KMS-11 (cell line): ENCODE measurements around the gene UBXN7.

Source experiments
- H2AFZ ChIP-seq: fragments of 200-600 bp; sonication (generic); 2 replicates; pipeline ENCODE4 v1.6.1; 2016; ENCODE audit warnings: antibody characterized with exemption, mixed run types, low read depth
- H3K27ac ChIP-seq: fragments of 200-600 bp; sonication (generic); 2 replicates; pipeline ENCODE4 v1.6.1; 2016; ENCODE audit warnings: mild to moderate bottlenecking, mixed run types
- H3K27me3 ChIP-seq: fragments of 200-600 bp; sonication (generic); 2 replicates; pipeline ENCODE4 v1.6.1; 2017; ENCODE audit warnings: mild to moderate bottlenecking, low read depth, mixed run types, moderate library complexity; ENCODE audit not compliant: insufficient read depth
- H3K36me3 ChIP-seq: fragments of 200-600 bp; sonication (generic); 2 replicates; pipeline ENCODE4 v1.6.1; 2017; ENCODE audit warnings: mild to moderate bottlenecking, mixed run types; ENCODE audit not compliant: insufficient read depth
- H3K4me1 ChIP-seq: fragments of 200-600 bp; sonication (generic); 2 replicates; pipeline ENCODE4 v1.6.1; 2016; ENCODE audit warnings: mild to moderate bottlenecking, low read depth, mixed run types; ENCODE audit not compliant: poor library complexity, severe bottlenecking
- H3K4me2 ChIP-seq: fragments of 200-600 bp; sonication (generic); 2 replicates; pipeline ENCODE4 v1.7.0; 2016; ENCODE audit warnings: mild to moderate bottlenecking, mixed run types
- H3K4me3 ChIP-seq: fragments of 200-600 bp; sonication (generic); IDR thresholded peaks from 2 replicates; pipeline ENCODE4 v1.6.1; 2017; ENCODE audit warnings: low read depth, low read length, mixed read lengths; ENCODE audit not compliant: insufficient read depth
- H3K79me2 ChIP-seq: fragments of 200-600 bp; sonication (generic); 2 replicates; pipeline ENCODE4 v1.6.1; 2016; ENCODE audit warnings: low read depth, mixed run types; ENCODE audit not compliant: insufficient read depth
- H3K9ac ChIP-seq: fragments of 200-600 bp; sonication (generic); 2 replicates; pipeline ENCODE4 v1.6.1; 2016; ENCODE audit warnings: mild to moderate bottlenecking, mixed run types
- H4K20me1 ChIP-seq: fragments of 200-600 bp; sonication (generic); 2 replicates; pipeline ENCODE4 v1.6.1; 2016; ENCODE audit warnings: mild to moderate bottlenecking, mixed run types; ENCODE audit not compliant: insufficient read depth
- CTCF ChIP-seq: fragments of 200-600 bp; sonication (generic); conservative IDR thresholded peaks from 2 replicates; pipeline ENCODE4 v1.6.1; 2017; ENCODE audit warnings: low read depth, mild to moderate bottlenecking, antibody characterized with exemption, low read length, moderate library complexity, mixed read lengths

The UBXN7 gene

GRCh38 chr3:196357905-196358304 is 74.3 kb downstream of the UBXN7 start:
- no peak overlapping the region for H2AFZ ChIP-seq

GRCh38 chr3:196356556-196356955 is 75.7 kb downstream of the UBXN7 start:
- H3K4me2 ChIP-seq = no peak overlapping the region
- H3K4me1 ChIP-seq = no peaks in the 10 kb centered on the region
- TF ChIP-seq CTCF = no peak
- H3K36me3 ChIP-seq = no peaks in the 10 kb centered on the region; the same call in 1 of the 2 replicates
- H3K79me2 ChIP-seq = no peaks in the 10 kb centered on the region
- H3K27ac ChIP-seq = no peak overlapping the region
- H3K4me3 ChIP-seq = no peak overlapping the region
- no peaks in the 10 kb centered on the region for H4K20me1 ChIP-seq
- H2AFZ ChIP-seq = no peak overlapping the region
- H3K9ac ChIP-seq = no peak overlapping the region
- no peaks in the 10 kb centered on the region for H3K27me3 ChIP-seq

More at GRCh38 chr3:196357905-196358304, 74.3 kb downstream of the UBXN7 start:
- Histone ChIP-seq H3K27me3 (no peaks in the 10 kb centered on the region), H3K36me3 (no peaks in the 10 kb centered on the region; the same call in 1 of the 2 replicates), H3K9ac (no peak overlapping the region), H3K4me2 (no peak overlapping the region), H3K4me3 (no peak overlapping the region), H3K4me1 (no peaks in the 10 kb centered on the region), H4K20me1 (no peaks in the 10 kb centered on the region), H3K79me2 (no peaks in the 10 kb centered on the region), H3K27ac (no peak overlapping the region)
- TF ChIP-seq CTCF = no peak

GRCh38 chr3:196355668-196356067 is 76.6 kb downstream of the UBXN7 start:
- H3K27me3 ChIP-seq = no peaks in the 10 kb centered on the region
- no peak overlapping the region for H3K9ac ChIP-seq
- no peaks in the 10 kb centered on the region; the same call in 1 of the 2 replicates for H3K36me3 ChIP-seq
- H3K4me3 ChIP-seq = no peak overlapping the region
- H2AFZ ChIP-seq = no peak overlapping the region
- no peak overlapping the region for H3K4me2 ChIP-seq
- no peaks in the 10 kb centered on the region for H4K20me1 ChIP-seq
- H3K27ac ChIP-seq = no peak overlapping the region
- TF ChIP-seq CTCF = no peak
- H3K4me1 ChIP-seq = no peaks in the 10 kb centered on the region
- no peaks in the 10 kb centered on the region for H3K79me2 ChIP-seq

- H4K20me1 ChIP-seq = no peaks in the 10 kb centered on the region
- TF ChIP-seq CTCF = no peak
- H3K4me3 ChIP-seq = no peak overlapping the region
- no peaks in the 10 kb centered on the region; the same call in 1 of the 2 replicates for H3K36me3 ChIP-seq
- no peaks in the 10 kb centered on the region for H3K27me3 ChIP-seq
- no peak overlapping the region for H2AFZ ChIP-seq
- H3K27ac ChIP-seq = no peak overlapping the region
- no peak overlapping the region for H3K9ac ChIP-seq
- no peaks in the 10 kb centered on the region for H3K79me2 ChIP-seq
- H3K4me1 ChIP-seq = no peaks in the 10 kb centered on the region
- H3K4me2 ChIP-seq = no peak overlapping the region
These were observed 78.1 kb downstream of the UBXN7 start for GRCh38 chr3:196354132-196354531.

GRCh38 chr3:196351541-196351940 is 80.7 kb downstream of the UBXN7 start:
- Histone ChIP-seq H2AFZ (no peak overlapping the region), H3K4me3 (no peak overlapping the region), H3K79me2 (no peaks in the 10 kb centered on the region), H4K20me1 (no peaks in the 10 kb centered on the region), H3K36me3 (no peaks in the 10 kb centered on the region), H3K4me2 (no peak overlapping the region), H3K4me1 (no peaks in the 10 kb centered on the region), H3K9ac (no peak overlapping the region), H3K27me3 (no peaks in the 10 kb centered on the region), H3K27ac (no peak overlapping the region)
- no peak for TF ChIP-seq CTCF
